Measurements from ENCODE around the gene COQ8A.

DNA sequence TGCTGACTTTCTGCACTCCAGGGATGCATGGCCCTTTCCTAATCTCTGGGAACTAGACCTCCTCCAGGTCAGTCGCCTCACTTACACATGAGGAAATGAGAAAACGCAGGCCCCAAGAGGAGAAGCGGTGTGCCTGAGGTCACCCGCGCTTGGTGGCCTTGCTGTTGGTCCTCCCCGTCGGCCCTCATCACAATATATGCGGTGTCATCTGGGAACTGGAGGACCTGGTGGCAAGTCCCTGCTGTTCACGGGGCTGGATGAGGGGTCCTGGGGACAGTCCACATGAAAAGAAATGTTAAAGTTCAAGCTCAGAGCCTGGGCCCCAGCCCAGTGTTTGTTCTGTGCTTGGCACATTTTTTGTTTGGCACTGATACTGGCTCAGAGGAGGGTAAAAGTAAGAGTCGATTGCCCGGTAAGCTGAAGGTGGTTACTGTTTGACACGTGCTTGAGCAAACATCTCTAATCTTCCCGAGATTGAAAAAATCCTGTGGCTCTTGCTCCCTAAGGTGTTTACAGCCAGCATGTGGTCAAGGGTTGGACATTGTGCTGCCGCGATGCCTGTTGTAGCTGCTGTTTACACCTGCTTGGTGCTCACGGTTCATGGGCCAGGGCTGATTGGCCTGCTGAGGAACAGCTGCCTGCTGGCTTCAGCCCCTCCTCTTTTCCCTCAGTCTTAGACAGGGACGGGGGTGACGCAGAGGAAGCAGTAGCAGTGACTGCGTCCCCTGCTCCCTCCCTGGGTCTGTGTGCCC lies 5.2 kb downstream of the COQ8A start:
- TF ChIP-seq, protein P1, sequence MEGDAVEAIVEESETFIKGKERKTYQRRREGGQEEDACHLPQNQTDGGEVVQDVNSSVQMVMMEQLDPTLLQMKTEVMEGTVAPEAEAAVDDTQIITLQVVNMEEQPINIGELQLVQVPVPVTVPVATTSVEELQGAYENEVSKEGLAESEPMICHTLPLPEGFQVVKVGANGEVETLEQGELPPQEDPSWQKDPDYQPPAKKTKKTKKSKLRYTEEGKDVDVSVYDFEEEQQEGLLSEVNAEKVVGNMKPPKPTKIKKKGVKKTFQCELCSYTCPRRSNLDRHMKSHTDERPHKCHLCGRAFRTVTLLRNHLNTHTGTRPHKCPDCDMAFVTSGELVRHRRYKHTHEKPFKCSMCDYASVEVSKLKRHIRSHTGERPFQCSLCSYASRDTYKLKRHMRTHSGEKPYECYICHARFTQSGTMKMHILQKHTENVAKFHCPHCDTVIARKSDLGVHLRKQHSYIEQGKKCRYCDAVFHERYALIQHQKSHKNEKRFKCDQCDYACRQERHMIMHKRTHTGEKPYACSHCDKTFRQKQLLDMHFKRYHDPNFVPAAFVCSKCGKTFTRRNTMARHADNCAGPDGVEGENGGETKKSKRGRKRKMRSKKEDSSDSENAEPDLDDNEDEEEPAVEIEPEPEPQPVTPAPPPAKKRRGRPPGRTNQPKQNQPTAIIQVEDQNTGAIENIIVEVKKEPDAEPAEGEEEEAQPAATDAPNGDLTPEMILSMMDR (IDR thresholded peaks at IDR 0.05; ENCODE audit: poor library complexity), result no peak
- TF ChIP-seq EZH2 (IDR thresholded peaks at IDR 0.05; ENCODE audit: borderline replicate concordance), result no peak

All from hepatocyte (in vitro differentiated cells).